Skeletal muscle cell (primary cell): Measurements from ENCODE around the gene CHST14.

Source experiments
- DNase-seq: peaks from one replicate; pipeline ENCODE4 v3.0.0-alpha.2; 2010; ENCODE audit warnings: low read depth
- H3K4me3 ChIP-seq: 2 replicates; pipeline ENCODE4 v1.5.1; 2011; ENCODE audit warnings: low read depth, mild to moderate bottlenecking, control low read depth, low read length, moderate library complexity

CHST14 gene

DNA sequence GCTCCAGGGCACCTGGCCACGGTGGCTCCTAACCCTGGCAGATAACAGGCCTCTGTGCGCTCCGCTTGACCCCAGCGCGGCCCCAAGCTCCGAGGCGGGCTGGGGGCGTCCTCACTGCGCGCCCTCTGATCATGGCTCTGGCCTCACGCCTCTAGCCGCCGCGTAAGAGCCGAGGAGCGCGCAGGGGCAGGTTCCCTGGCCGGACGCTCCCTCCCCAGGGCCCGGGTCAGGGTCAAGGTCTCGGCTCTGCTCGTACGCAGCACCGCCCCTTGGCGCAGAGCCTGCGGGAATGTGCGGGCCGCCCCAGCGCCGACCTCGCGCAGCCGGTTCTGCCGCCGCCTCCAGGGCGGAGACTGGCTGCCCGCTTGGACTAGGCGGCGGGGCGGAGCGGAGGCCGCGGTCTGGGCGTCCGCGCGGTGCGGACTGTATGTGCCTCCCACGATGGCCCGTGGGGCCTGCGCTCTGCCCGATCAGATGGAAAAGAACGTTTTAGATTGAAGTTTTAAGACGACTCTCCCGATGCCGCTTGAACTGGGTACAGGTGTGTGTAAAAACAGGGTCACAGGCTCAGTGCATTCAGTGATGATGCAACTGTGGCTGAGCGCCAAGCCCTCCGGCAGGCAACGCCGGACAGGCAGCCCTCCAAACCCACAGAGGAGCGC lies 40.8 kb downstream of the CHST14 start:
- H3K4me3 ChIP-seq = peak overlapping the region; percentile 56
- no peak for DNase-seq

DNA sequence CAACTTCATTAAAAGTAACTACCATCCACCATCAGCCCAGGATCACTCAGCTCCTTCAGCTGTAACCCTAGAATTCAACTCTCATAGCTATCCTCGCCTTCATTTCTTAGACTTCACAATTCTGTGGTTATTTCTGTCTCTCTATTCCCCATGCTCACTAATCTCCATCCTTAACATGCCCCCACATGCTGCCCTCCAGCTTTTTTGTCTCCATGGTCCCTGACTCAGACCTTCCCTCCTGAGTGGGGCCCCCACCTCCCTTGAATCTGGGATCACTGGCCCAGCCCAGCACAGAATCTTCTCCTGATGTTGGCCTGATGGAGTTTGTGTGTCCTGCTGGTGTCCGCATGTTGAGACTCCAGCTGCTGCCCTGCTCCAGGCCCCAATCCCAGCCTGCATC lies 41.7 kb downstream of the CHST14 start:
- DNase-seq = no peak
- no peak overlapping the region for H3K4me3 ChIP-seq

DNA sequence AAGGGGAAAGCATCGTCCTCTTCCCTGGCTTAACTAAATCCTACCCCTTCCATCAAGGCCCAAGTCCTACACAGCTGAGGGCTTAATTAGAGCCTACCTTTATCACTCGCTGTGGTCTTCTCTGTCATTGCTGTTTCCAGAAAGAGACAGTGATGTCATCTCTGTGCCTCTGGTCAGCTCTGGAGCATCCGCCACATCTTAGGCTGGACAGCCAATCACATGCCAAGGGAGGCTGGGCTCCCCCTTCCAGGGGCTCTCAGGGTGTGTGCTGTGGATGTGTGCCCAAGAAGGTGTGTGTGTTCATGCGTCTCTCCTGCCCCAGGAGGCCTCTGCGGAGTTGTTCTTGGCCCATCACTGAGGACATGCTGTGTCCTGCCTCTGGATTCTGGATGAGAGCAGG lies 42.8 kb downstream of the CHST14 start:
- H3K4me3 ChIP-seq = no peak overlapping the region
- no peak for DNase-seq

DNA sequence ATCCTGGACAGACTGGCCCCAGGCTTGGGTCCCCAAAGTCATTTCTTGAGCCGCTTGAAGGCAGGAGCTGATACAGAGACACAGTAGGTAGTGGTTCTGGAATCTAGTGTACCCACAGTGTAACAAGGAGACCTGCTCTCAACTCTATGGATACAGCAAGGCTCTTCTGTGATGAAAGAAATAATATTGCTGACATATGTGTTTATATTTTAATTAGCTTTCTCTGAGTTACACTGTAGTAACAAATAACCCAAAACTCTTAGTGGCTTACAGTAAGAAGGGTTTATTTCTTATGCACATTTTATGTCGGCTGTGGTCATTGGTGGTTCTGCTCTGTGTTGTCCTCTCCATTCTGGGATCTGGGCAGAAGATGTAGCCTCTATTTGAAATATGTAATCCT lies 45.5 kb downstream of the CHST14 start:
- DNase-seq = no peak
- H3K4me3 ChIP-seq = no peak overlapping the region
